ENCODE measurements around the gene EMP2.

- TF ChIP-seq, protein P1, sequence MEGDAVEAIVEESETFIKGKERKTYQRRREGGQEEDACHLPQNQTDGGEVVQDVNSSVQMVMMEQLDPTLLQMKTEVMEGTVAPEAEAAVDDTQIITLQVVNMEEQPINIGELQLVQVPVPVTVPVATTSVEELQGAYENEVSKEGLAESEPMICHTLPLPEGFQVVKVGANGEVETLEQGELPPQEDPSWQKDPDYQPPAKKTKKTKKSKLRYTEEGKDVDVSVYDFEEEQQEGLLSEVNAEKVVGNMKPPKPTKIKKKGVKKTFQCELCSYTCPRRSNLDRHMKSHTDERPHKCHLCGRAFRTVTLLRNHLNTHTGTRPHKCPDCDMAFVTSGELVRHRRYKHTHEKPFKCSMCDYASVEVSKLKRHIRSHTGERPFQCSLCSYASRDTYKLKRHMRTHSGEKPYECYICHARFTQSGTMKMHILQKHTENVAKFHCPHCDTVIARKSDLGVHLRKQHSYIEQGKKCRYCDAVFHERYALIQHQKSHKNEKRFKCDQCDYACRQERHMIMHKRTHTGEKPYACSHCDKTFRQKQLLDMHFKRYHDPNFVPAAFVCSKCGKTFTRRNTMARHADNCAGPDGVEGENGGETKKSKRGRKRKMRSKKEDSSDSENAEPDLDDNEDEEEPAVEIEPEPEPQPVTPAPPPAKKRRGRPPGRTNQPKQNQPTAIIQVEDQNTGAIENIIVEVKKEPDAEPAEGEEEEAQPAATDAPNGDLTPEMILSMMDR (conservative IDR thresholded peaks at IDR 0.05 in 1 of 2, IDR thresholded peaks at IDR 0.05 in 1 of 2; ENCODE audit: low read depth in 1 of 2, low read length in 2 of 2) = no peak
- TF ChIP-seq EZH2 (IDR thresholded peaks at IDR 0.05; ENCODE audit: low read length, missing control alignments) = no peak
These were observed 48.8 kb downstream of the EMP2 start for GRCh38 chr16:10531582-10531981.

Measured in fibroblast of lung (primary cell).